Activated naive CD4-positive, alpha-beta T cell treated with anti-CD3 and anti-CD28 coated beads, Interleukin-2, amount 10 ng/mL, durations not matched to agents 5 hours and 36 hours (primary cell): ENCODE results near the gene TMEM176B. TPM values are rescaled to one million over a fixed set of nuclear protein-coding genes. Genes with fewer than 3 reads are reported as not detected.

Experiments
- total RNA-seq, 2 experiments: library from RNA; stranded (reverse); gene quantifications; one replicate each; pipeline ENCODE4 v1.2.3, GENCODE V29; 2021

Gene TMEM176B
- total RNA-seq, result not detected

DNA sequence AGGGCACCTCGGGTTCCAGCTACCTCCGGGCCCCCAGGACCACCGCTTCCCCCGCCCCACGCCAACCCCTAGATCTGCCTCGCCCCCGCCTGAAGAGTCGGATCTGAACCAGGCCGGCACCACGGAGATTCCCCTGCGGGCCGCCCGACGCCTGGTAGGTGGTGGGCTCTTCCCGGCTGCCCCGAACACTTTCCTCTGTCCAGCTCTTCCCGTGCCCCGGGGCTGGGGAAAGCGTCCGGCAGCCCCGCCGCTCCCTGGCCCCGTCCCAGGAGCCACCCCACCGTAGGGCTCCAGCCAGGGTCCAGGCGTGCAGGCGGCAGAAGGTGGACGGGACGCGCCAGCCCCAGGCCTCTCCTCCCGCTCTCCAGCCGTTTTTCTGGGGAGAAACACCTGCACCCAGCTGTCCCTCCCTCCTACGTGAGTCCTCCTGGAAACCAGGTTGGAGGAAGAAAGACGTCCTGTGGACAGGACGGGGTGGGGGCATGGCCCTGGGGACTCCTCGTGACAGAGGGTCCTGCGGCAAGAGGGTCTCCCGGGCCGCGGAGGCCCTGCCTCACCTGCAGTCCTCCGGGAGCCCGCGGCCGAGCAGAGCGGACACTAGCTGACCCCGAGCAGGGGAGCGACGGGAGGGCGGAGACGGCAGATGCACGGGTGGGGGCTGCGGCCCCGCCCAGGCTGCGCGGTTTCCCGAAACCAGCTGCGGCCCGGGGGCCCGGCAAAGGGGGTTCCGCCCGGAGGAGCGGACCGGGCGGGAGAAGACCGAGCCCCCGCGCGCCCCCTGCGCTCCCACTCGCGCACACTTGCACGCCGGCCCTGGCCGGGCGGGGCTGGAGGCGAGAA is at the start of gene TMEM176B:
Gene TMEM176B, minus strand, starts transcription at position 624 of the 840 bp plus-strand sequence. CDS start 3,795 bp downstream, outside the sequence.

DNA sequence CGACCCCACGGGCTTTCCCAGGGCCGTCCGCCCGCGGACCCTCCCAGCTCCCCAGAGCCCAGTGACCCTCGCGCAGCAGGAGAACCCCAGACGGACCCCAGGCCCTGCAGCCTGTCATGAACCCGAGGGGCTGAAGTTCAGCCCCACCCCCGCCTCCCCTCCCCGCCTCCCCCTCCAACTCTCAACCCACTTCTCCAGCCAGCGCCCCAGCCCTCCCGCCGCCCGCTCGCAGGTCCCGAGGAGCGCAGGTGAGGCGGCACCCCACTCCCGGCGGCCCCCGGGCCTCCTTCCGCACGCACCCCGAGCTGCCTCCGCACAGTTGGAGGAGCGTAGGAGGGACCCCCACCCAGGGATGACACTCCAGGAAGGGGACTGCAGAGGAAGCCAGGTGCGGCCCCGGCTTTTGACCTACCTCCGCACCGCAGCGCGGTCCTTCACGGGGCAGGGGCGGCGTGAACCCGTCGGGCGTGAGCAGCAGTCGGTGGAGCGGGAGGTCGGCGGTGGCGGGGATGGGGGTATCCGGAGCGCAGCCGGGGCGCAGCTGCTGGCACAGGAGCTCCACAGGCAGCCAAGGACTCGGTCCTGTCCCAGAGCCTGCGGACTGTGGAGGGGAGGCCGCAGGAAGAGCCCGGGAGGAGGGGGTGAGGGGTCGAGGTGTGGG is 547 bp upstream of the TMEM176B start, which contains the start of gene TMEM176A:
Gene TMEM176A, plus strand, starts transcription at position 189 of the 661 bp plus-strand sequence. CDS start 782 bp downstream, outside the sequence.

Other genes with a start within 250 kb of the TMEM176B start
- 100 to 1,000 TPM; 354 to 368 TPM for gene GIMAP4, start 233.0 kb downstream of the TMEM176B start, total RNA-seq
- 100 to 1,000 TPM; 118 to 121 TPM for gene GIMAP6, start 168.0 kb downstream of the TMEM176B start, total RNA-seq
- gene GIMAP2, start 114.7 kb downstream of the TMEM176B start, total RNA-seq, result 100 to 1,000 TPM; 114 to 117 TPM
- 10 to 100 TPM; 32.7 to 32.8 TPM for gene GIMAP1, start 83.8 kb downstream of the TMEM176B start, total RNA-seq
- gene GIMAP5, start 62.9 kb downstream of the TMEM176B start, total RNA-seq, result 100 to 1,000 TPM; 139 to 149 TPM
- not detected for gene TMEM176A, start 405 bp upstream of the TMEM176B start, total RNA-seq
- not detected for gene AOC1, start 52.2 kb upstream of the TMEM176B start, total RNA-seq
- gene KCNH2, start 178.0 kb upstream of the TMEM176B start, total RNA-seq, result under 1 TPM; 0.73 to 0.75 TPM
- gene NOS3, start 190.7 kb upstream of the TMEM176B start, total RNA-seq, result 10 to 100 TPM; 31.9 to 38.1 TPM
- gene ATG9B, start 224.1 kb upstream of the TMEM176B start, total RNA-seq, result 10 to 100 TPM; 14.4 to 15.7 TPM
- 10 to 100 TPM; 56.1 to 57.4 TPM for gene ABCB8, start 228.1 kb upstream of the TMEM176B start, total RNA-seq
- 1 to 10 TPM; 3.7 to 5.3 TPM for gene ASIC3, start 248.2 kb upstream of the TMEM176B start, total RNA-seq